Superior temporal gyrus (tissue), 1 donor: Measurements from ENCODE around the gene OR4S1.
"Not testable (repeated sequence)": the region's sequence is repeated elsewhere in the genome, so short reads cannot be mapped to it uniquely, and the experiment has no call there.

ENCODE experiments used
- DNase-seq: peaks from one replicate; pipeline ENCODE4 v3.0.0-alpha.2; 2016; ENCODE audit errors: extremely low spot score

Gene OR4S1

GRCh38 chr11:48305923-48306322 lies at the start of gene OR4S1:
OR4S1 (plus strand) TSS chr11:48306223; CDS start chr11:48306223, 0 bp downstream.
- DNase-seq, result no peak

- DNase-seq, result no peak
These were observed 44.4 kb upstream of the OR4S1 start for GRCh38 chr11:48261600-48261999.

- DNase-seq, result no peak
These were observed 42.6 kb upstream of the OR4S1 start, which contains the start of gene OR4X1 for GRCh38 chr11:48263423-48263911. OR4X1 (plus strand) TSS chr11:48263861; CDS start chr11:48263861, 0 bp downstream.

- DNase-seq, result no peak
These were observed 35.4 kb upstream of the OR4S1 start for GRCh38 chr11:48270621-48271020.

GRCh38 chr11:48272606-48273005 lies 33.4 kb upstream of the OR4S1 start:
- no peak for DNase-seq

GRCh38 chr11:48307760-48308386 lies 1.9 kb downstream of the OR4S1 start:
- DNase-seq, result peak; percentile 86

- not testable (repeated sequence) for DNase-seq
These were observed 7.6 kb downstream of the OR4S1 start for GRCh38 chr11:48313590-48313989.

- DNase-seq, result not testable (repeated sequence)
These were observed 13.8 kb downstream of the OR4S1 start for GRCh38 chr11:48319813-48320212.

- not testable (repeated sequence) for DNase-seq
These were observed 18.6 kb downstream of the OR4S1 start, which contains the start of gene OR4C3 for GRCh38 chr11:48324620-48325019. OR4C3 (plus strand) TSS chr11:48324920; CDS start chr11:48325022, 102 bp downstream.

GRCh38 chr11:48341466-48341865 lies 35.4 kb downstream of the OR4S1 start:
- no peak for DNase-seq

- not testable (repeated sequence) for DNase-seq
These were observed 36.5 kb downstream of the OR4S1 start for GRCh38 chr11:48342505-48342904.

GRCh38 chr11:48346286-48346685 lies 40.3 kb downstream of the OR4S1 start:
- not testable (repeated sequence) for DNase-seq

GRCh38 chr11:48354013-48354412 lies 48.0 kb downstream of the OR4S1 start:
- no peak for DNase-seq

- no peak for DNase-seq
These were observed 48.7 kb downstream of the OR4S1 start for GRCh38 chr11:48354677-48355076.
